ENCODE results near the gene DLG2. TPM values are rescaled to one million over a fixed set of nuclear protein-coding genes. Genes with fewer than 3 reads are reported as not detected.

Gene DLG2
- total and polyA plus RNA-seq, 2 of the 8 experiments (the other 6 are each of a cell fraction or from before 2014, with no cell fraction given) = 1.7 to 14.3 TPM

DNA sequence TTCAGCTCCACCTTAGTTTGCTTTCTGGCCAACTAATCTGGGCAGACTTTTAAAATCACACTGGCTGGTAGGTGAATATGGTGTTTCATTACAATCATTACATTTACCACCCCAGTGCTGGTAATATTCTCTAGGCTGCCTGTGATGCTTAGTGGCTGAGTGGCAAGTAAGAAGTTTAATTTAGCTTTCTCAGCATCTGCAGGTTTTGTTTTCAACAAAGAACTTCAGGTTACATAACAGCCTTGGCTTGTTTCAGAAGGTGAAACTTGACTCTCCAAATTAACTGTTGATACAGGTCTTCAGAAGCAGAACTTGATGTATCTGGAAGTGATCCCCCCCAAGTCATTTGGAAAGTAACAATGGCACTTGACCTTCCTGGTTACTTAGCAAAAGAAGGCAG is 1917.7 kb downstream of the DLG2 start (continued):
- TF ChIP-seq, protein P1, sequence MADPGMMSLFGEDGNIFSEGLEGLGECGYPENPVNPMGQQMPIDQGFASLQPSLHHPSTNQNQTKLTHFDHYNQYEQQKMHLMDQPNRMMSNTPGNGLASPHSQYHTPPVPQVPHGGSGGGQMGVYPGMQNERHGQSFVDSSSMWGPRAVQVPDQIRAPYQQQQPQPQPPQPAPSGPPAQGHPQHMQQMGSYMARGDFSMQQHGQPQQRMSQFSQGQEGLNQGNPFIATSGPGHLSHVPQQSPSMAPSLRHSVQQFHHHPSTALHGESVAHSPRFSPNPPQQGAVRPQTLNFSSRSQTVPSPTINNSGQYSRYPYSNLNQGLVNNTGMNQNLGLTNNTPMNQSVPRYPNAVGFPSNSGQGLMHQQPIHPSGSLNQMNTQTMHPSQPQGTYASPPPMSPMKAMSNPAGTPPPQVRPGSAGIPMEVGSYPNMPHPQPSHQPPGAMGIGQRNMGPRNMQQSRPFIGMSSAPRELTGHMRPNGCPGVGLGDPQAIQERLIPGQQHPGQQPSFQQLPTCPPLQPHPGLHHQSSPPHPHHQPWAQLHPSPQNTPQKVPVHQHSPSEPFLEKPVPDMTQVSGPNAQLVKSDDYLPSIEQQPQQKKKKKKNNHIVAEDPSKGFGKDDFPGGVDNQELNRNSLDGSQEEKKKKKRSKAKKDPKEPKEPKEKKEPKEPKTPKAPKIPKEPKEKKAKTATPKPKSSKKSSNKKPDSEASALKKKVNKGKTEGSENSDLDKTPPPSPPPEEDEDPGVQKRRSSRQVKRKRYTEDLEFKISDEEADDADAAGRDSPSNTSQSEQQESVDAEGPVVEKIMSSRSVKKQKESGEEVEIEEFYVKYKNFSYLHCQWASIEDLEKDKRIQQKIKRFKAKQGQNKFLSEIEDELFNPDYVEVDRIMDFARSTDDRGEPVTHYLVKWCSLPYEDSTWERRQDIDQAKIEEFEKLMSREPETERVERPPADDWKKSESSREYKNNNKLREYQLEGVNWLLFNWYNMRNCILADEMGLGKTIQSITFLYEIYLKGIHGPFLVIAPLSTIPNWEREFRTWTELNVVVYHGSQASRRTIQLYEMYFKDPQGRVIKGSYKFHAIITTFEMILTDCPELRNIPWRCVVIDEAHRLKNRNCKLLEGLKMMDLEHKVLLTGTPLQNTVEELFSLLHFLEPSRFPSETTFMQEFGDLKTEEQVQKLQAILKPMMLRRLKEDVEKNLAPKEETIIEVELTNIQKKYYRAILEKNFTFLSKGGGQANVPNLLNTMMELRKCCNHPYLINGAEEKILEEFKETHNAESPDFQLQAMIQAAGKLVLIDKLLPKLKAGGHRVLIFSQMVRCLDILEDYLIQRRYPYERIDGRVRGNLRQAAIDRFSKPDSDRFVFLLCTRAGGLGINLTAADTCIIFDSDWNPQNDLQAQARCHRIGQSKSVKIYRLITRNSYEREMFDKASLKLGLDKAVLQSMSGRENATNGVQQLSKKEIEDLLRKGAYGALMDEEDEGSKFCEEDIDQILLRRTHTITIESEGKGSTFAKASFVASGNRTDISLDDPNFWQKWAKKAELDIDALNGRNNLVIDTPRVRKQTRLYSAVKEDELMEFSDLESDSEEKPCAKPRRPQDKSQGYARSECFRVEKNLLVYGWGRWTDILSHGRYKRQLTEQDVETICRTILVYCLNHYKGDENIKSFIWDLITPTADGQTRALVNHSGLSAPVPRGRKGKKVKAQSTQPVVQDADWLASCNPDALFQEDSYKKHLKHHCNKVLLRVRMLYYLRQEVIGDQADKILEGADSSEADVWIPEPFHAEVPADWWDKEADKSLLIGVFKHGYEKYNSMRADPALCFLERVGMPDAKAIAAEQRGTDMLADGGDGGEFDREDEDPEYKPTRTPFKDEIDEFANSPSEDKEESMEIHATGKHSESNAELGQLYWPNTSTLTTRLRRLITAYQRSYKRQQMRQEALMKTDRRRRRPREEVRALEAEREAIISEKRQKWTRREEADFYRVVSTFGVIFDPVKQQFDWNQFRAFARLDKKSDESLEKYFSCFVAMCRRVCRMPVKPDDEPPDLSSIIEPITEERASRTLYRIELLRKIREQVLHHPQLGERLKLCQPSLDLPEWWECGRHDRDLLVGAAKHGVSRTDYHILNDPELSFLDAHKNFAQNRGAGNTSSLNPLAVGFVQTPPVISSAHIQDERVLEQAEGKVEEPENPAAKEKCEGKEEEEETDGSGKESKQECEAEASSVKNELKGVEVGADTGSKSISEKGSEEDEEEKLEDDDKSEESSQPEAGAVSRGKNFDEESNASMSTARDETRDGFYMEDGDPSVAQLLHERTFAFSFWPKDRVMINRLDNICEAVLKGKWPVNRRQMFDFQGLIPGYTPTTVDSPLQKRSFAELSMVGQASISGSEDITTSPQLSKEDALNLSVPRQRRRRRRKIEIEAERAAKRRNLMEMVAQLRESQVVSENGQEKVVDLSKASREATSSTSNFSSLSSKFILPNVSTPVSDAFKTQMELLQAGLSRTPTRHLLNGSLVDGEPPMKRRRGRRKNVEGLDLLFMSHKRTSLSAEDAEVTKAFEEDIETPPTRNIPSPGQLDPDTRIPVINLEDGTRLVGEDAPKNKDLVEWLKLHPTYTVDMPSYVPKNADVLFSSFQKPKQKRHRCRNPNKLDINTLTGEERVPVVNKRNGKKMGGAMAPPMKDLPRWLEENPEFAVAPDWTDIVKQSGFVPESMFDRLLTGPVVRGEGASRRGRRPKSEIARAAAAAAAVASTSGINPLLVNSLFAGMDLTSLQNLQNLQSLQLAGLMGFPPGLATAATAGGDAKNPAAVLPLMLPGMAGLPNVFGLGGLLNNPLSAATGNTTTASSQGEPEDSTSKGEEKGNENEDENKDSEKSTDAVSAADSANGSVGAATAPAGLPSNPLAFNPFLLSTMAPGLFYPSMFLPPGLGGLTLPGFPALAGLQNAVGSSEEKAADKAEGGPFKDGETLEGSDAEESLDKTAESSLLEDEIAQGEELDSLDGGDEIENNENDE (IDR thresholded peaks at IDR 0.05; ENCODE audit: insufficient replicate concordance, low read length) = no peak
- TF ChIP-seq TAF7 (optimal IDR thresholded peaks at IDR 0.05; ENCODE audit: borderline replicate concordance, low read depth, low read length) = no peak
- no peak for TF ChIP-seq ZNF274 (IDR thresholded peaks at IDR 0.05; ENCODE audit: borderline replicate concordance, extremely low read depth, low read length)
- TF ChIP-seq TEAD4 (IDR thresholded peaks at IDR 0.05; ENCODE audit: low read depth, low read length) = no peak
- no peak for TF ChIP-seq POLR2A (IDR thresholded peaks at IDR 0.05; ENCODE audit: control extremely low read depth in 1 of 2, low read depth in 2 of 2, low read length in 2 of 2)
- TF ChIP-seq HDAC2 (IDR thresholded peaks at IDR 0.05; ENCODE audit: borderline replicate concordance in 1 of 2, low read depth in 2 of 2, low read length in 2 of 2) = no peak
- TF ChIP-seq PHF8 (conservative IDR thresholded peaks at IDR 0.05; ENCODE audit: low read depth, low read length) = no peak
- TF ChIP-seq CREB1 (IDR thresholded peaks at IDR 0.05) = no peak
- no peak for TF ChIP-seq FOSL1 (IDR thresholded peaks at IDR 0.05; ENCODE audit: insufficient read depth, low read depth, low read length)
- no peak for TF ChIP-seq TBP (IDR thresholded peaks at IDR 0.05; ENCODE audit: low read depth, low read length)
